Type B pancreatic cell (in vitro differentiated cells): ENCODE results near the gene MYOCD. TPM values are rescaled to one million over a fixed set of nuclear protein-coding genes. Genes with fewer than 3 reads are reported as not detected.

Experiments used
- DNase-seq: peaks from one replicate; pipeline ENCODE4 v3.0.0; 2021; ENCODE audit warnings: mixed read lengths; ENCODE audit not compliant: unreplicated experiment; ENCODE audit errors: extremely low spot score
- H3K27ac Mint-ChIP-seq: 2 replicates; pipeline ENCODE4 v1.8.0; 2021; ENCODE audit warnings: mild to moderate bottlenecking, mixed read lengths
- H3K27me3 Mint-ChIP-seq: 2 replicates; pipeline ENCODE4 v1.8.0; 2021; ENCODE audit warnings: mixed read lengths
- H3K36me3 Mint-ChIP-seq: 2 replicates; pipeline ENCODE4 v1.8.0; 2021; ENCODE audit warnings: mixed read lengths
- H3K4me1 Mint-ChIP-seq: one replicate; pipeline ENCODE4 v1.8.0; 2021; ENCODE audit warnings: mixed read lengths; ENCODE audit not compliant: unreplicated experiment
- H3K4me3 Mint-ChIP-seq: 2 replicates; pipeline ENCODE4 v1.8.0; 2021; ENCODE audit warnings: mild to moderate bottlenecking, mixed read lengths
- H3K9me3 Mint-ChIP-seq: 2 replicates; pipeline ENCODE4 v1.8.0; 2021; ENCODE audit warnings: mixed read lengths
- CTCF ChIP-seq: fragments of 200-600 bp; sonication (generic); conservative IDR thresholded peaks from 2 replicates; pipeline ENCODE4 v1.5.0; 2021; ENCODE audit warnings: antibody characterized with exemption, mild to moderate bottlenecking
- total RNA-seq: library from RNA; stranded (reverse); gene quantifications from 2 replicates; pipeline ENCODE4 v1.2.1, GENCODE V29; 2021; ENCODE audit warnings: low replicate concordance

Gene MYOCD
- total RNA-seq, 1 donor from 2014 or later: 0.31 TPM

GRCh38 chr17:12744786-12745185 is 79.1 kb downstream of the MYOCD start:
- H3K4me1 Mint-ChIP-seq: peaks cover 10% of the 10 kb centered on the region
- no peak for TF ChIP-seq CTCF
- peak overlapping the region; percentile 77 for H3K27ac Mint-ChIP-seq
- no peak overlapping the region for H3K4me3 Mint-ChIP-seq
- no peaks in the 10 kb centered on the region for H3K9me3 Mint-ChIP-seq
- H3K27me3 Mint-ChIP-seq: peaks cover 5% of the 10 kb centered on the region
- no peak for DNase-seq
- no peaks in the 10 kb centered on the region for H3K36me3 Mint-ChIP-seq

GRCh38 chr17:12745486-12745885 is 79.8 kb downstream of the MYOCD start:
- peaks cover 3% of the 10 kb centered on the region for H3K27me3 Mint-ChIP-seq
- no peak overlapping the region for H3K4me3 Mint-ChIP-seq
- no peaks in the 10 kb centered on the region for H3K9me3 Mint-ChIP-seq
- no peak overlapping the region for H3K27ac Mint-ChIP-seq
- no peak for TF ChIP-seq CTCF
- no peak for DNase-seq
- H3K4me1 Mint-ChIP-seq: peaks cover 10% of the 10 kb centered on the region
- H3K36me3 Mint-ChIP-seq: no peaks in the 10 kb centered on the region

DNA sequence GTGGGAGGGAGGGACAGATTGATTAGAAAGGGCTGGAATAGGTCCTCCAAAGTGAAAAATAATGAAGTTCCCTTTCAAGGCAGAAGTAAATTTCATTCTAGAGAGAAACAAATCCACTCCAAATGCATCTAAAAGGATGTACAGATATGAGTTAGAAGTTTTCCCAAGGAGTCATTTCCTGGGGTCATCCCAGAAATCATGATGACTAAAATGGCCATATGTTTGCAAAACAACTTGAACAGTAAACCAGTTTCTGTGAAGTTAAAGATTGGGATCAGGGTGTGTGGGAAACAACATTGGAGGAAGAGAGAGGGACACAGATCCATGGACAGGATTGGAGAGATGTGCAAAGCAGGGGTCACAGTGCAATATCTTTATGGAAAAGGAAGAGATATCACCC is 91.1 kb downstream of the MYOCD start:
- H3K36me3 Mint-ChIP-seq: no peaks in the 10 kb centered on the region
- H3K4me1 Mint-ChIP-seq: no peaks in the 10 kb centered on the region
- no peak overlapping the region for H3K27ac Mint-ChIP-seq
- peaks cover 23% of the 10 kb centered on the region for H3K27me3 Mint-ChIP-seq
- no peak overlapping the region for H3K4me3 Mint-ChIP-seq
- no peak for DNase-seq
- no peaks in the 10 kb centered on the region for H3K9me3 Mint-ChIP-seq
- no peak for TF ChIP-seq CTCF

DNA sequence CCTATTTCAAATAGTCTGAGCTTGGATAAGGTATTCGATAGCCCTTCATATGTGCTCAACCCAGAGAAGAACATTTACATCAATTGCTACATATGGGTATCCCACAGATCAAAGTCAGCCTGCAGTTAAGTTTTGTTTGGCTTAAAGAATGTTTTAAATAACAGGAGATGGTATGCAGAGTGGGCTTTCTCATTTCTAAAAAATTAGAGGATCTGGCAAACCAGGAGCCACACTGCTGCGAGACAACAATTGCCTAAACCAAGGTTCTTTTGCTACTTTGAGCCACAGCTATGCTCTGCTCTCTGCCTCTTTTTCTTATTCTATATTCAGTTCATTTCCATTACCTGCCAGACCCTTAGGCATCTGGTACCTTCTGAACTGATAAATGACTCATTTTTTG is 93.4 kb downstream of the MYOCD start:
- Mint-ChIP-seq H3K36me3 (no peaks in the 10 kb centered on the region), H3K4me3 (no peak overlapping the region), H3K4me1 (no peaks in the 10 kb centered on the region), H3K27me3 (peaks cover 29% of the 10 kb centered on the region), H3K9me3 (no peaks in the 10 kb centered on the region), H3K27ac (no peak overlapping the region)
- TF ChIP-seq CTCF: no peak
- no peak for DNase-seq

DNA sequence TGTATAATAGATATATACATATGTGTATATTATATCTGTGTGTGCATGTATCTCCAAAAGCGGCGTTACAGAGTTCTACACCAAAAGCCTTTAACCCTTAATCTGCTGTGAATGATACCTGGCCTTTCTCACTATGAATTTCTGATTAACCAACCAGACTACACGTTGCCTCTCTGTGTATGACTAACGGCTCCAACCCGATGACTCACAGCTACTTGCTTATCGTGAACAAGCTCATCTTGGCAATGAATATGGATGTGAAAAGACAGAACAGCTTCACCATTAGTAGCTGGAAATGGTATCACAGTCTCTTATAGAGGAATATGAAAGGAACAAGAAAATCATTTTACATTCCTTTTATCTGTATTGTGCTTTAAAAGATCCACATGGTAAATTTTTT is 99.9 kb downstream of the MYOCD start:
- H3K27ac Mint-ChIP-seq: no peak overlapping the region
- no peaks in the 10 kb centered on the region for H3K4me1 Mint-ChIP-seq
- no peak overlapping the region for H3K4me3 Mint-ChIP-seq
- DNase-seq: no peak
- TF ChIP-seq CTCF: no peak
- peaks cover 17% of the 10 kb centered on the region for H3K27me3 Mint-ChIP-seq
- H3K36me3 Mint-ChIP-seq: no peaks in the 10 kb centered on the region
- no peaks in the 10 kb centered on the region for H3K9me3 Mint-ChIP-seq

DNA sequence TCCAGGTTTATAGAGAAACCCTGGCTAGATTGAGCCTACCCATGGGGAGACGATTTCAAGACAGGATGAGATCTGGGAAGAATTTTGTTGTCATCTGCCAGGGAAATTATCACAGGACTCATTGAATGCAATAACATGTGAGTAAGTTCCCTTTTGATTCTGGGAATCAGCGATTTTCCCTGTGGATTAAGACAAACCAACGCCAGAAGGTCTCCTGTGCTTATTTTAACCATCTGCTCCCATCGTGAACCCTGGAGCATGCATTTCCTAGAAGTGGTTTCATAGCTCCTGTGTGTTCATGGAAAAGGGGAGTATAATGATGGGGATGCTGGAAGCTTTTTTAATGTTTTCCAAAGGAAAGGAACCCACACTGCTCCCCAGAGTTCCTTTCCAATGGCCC is 102.6 kb downstream of the MYOCD start:
- Mint-ChIP-seq H3K4me3 (no peak overlapping the region), H3K27me3 (peaks cover 9% of the 10 kb centered on the region), H3K36me3 (no peaks in the 10 kb centered on the region), H3K9me3 (no peaks in the 10 kb centered on the region), H3K27ac (no peak overlapping the region), H3K4me1 (no peaks in the 10 kb centered on the region)
- no peak for TF ChIP-seq CTCF
- DNase-seq: no peak
